Measurements from ENCODE around the gene TNF.

The TNF gene

GRCh38 chr6:31621320-31621939, 46.1 kb downstream of the TNF start:
- TF ChIP-seq, protein P1, sequence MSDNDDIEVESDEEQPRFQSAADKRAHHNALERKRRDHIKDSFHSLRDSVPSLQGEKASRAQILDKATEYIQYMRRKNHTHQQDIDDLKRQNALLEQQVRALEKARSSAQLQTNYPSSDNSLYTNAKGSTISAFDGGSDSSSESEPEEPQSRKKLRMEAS (IDR thresholded peaks at IDR 0.05; ENCODE audit: low read depth, low read length): no peak
- TF ChIP-seq CTCF (IDR thresholded peaks at IDR 0.05; ENCODE audit: low read depth, low read length) (no peak), POLR2A (IDR thresholded peaks at IDR 0.05; ENCODE audit: extremely low read depth, insufficient read length) (no peak), MYC (IDR thresholded peaks at IDR 0.05; ENCODE audit: low read depth, low read length) (no peak)
- H3K4me3 ChIP-seq (ENCODE audit: low read depth, low read length): peak overlapping the region; percentile 77
- no peak for DNase-seq (ENCODE audit: low read depth)

DNA sequence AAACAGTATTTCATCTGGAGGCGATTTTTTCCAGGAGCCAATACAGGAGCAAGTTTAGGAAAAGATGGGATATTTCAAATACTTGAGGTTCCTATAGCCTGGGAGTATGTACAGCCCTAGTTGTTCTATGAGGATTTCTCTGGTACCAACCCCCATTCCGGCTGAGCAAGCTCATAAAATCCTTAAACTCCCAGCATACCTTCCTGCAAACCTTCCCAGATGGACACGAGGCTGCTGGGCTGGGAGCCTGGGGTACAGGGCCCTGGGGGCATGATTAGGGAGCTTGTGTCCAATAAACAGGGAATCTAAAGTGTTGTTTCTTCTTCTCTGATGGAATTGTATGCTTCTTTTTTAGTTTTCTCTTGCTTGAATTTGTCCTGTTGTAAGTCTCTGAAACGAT, 46.6 kb downstream of the TNF start:
- TF ChIP-seq, protein P1 (IDR thresholded peaks at IDR 0.05; ENCODE audit: low read depth, low read length): no peak
- no peak for TF ChIP-seq MYC (IDR thresholded peaks at IDR 0.05; ENCODE audit: low read depth, low read length)
- TF ChIP-seq CTCF (IDR thresholded peaks at IDR 0.05; ENCODE audit: low read depth, low read length): no peak

GRCh38 chr6:31622684-31623091, 47.3 kb downstream of the TNF start:
- TF ChIP-seq, protein P1 (IDR thresholded peaks at IDR 0.05; ENCODE audit: low read depth, low read length): no peak
- TF ChIP-seq POLR2A (IDR thresholded peaks at IDR 0.05; ENCODE audit: extremely low read depth, insufficient read length) (no peak), MYC (IDR thresholded peaks at IDR 0.05; ENCODE audit: low read depth, low read length) (no peak), CTCF (IDR thresholded peaks at IDR 0.05; ENCODE audit: low read depth, low read length) (no peak)
- H3K4me3 ChIP-seq (ENCODE audit: low read depth, low read length): peak overlapping the region; percentile 77

More for the DNA sequence above, 46.6 kb downstream of the TNF start:
- DNase-seq (ENCODE audit: low read depth): no peak
- peak overlapping the region; percentile 77 for H3K4me3 ChIP-seq (ENCODE audit: low read depth, low read length)

DNA sequence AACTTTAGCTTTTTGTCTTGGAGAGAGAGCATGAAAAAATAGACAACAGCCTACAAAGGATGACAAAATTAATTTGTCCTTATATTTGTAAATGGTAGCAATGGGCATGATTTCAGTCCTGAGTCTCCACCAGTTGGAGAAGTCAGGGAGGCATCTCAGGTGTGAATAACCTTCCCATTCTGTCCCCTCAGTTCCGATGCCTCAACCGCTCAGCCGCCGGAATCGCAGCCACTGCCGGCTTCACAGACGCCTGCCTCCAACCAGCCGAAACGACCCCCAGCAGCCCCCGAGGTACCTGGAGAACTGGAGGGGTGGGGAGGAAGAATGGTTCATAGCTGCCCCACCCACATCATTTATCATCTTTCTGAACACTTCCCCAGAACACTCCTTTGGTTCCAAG, 48.7 kb downstream of the TNF start:
- H3K4me3 ChIP-seq (ENCODE audit: low read depth, low read length): no peak overlapping the region
- no peak for DNase-seq (ENCODE audit: low read depth)
- TF ChIP-seq, protein P1 (IDR thresholded peaks at IDR 0.05; ENCODE audit: low read depth, low read length): no peak
- TF ChIP-seq CTCF (IDR thresholded peaks at IDR 0.05; ENCODE audit: low read depth, low read length) (no peak), POLR2A (IDR thresholded peaks at IDR 0.05; ENCODE audit: extremely low read depth, insufficient read length) (no peak), MYC (IDR thresholded peaks at IDR 0.05; ENCODE audit: low read depth, low read length) (no peak)

More at GRCh38 chr6:31622684-31623091, 47.3 kb downstream of the TNF start:
- DNase-seq (ENCODE audit: low read depth): peak; percentile 65

- no peak overlapping the region for H3K4me3 ChIP-seq (ENCODE audit: low read depth, low read length)
- DNase-seq (ENCODE audit: low read depth): no peak
- TF ChIP-seq, protein P1 (IDR thresholded peaks at IDR 0.05; ENCODE audit: low read depth, low read length): no peak
- no peak for TF ChIP-seq MYC (IDR thresholded peaks at IDR 0.05; ENCODE audit: low read depth, low read length)
- no peak for TF ChIP-seq CTCF (IDR thresholded peaks at IDR 0.05; ENCODE audit: low read depth, low read length)
- TF ChIP-seq POLR2A (IDR thresholded peaks at IDR 0.05; ENCODE audit: extremely low read depth, insufficient read length): no peak
These were observed 51.6 kb downstream of the TNF start for GRCh38 chr6:31626952-31627351.

All from NB4 (cell line).